Endothelial cell of hepatic sinusoid (primary cell): Measurements from ENCODE around the gene DDX27.
"Not testable (repeated sequence)": the region's sequence is repeated elsewhere in the genome, so short reads cannot be mapped to it uniquely, and the experiment has no call there.

Experiments used
- in situ Hi-C: cut with HindIII; loops from 2 replicates; pipeline ENCODE4 v1.10.0; 2017; ENCODE audit warnings: low sequenced_read_pairs

Gene DDX27

GRCh38 chr20:49203011-49203410 is 16.2 kb upstream of the DDX27 start:
- in situ Hi-C loops, result loop anchor here (5.0 to 10.0 kb wide), 2 partner anchors 39 to 48 kb away; no protein-coding TSS in a partner anchor

GRCh38 chr20:49203746-49204145 is 15.5 kb upstream of the DDX27 start:
- in situ Hi-C loops, result loop anchor here (5.0 to 10.0 kb wide), 2 partner anchors 39 to 49 kb away; no protein-coding TSS in a partner anchor

GRCh38 chr20:49207076-49207475 is 12.1 kb upstream of the DDX27 start:
- in situ Hi-C loops, result loop anchor here (10.0 kb wide), 1 partner anchor 52 kb away; no protein-coding TSS in a partner anchor

GRCh38 chr20:49210101-49210756 is 9.0 kb upstream of the DDX27 start:
- in situ Hi-C loops, result no loop called here

GRCh38 chr20:49210757-49211110 is 8.5 kb upstream of the DDX27 start:
- in situ Hi-C loops, result no loop called here

- in situ Hi-C loops, result no loop called here
Measured at GRCh38 chr20:49214571-49214970, 4.6 kb upstream of the DDX27 start.

GRCh38 chr20:49215232-49215631 is 4.0 kb upstream of the DDX27 start:
- in situ Hi-C loops, result no loop called here

- in situ Hi-C loops, result no loop called here
Measured at GRCh38 chr20:49216991-49217578, 2.1 kb upstream of the DDX27 start.

- in situ Hi-C loops, result not testable (repeated sequence)
Measured at GRCh38 chr20:49218739-49219090, 501 bp upstream of the DDX27 start.

- in situ Hi-C loops, result loop anchor here (5.0 kb wide), 1 partner anchor 48 kb away; no protein-coding TSS in a partner anchor
Measured at GRCh38 chr20:49219924-49220831, 962 bp downstream of the DDX27 start.

- in situ Hi-C loops, result no loop called here
Measured at GRCh38 chr20:49225896-49226295, 6.7 kb downstream of the DDX27 start.

- in situ Hi-C loops, result no loop called here
Measured at GRCh38 chr20:49228676-49229075, 9.5 kb downstream of the DDX27 start.

- in situ Hi-C loops, result no loop called here
Measured at GRCh38 chr20:49229381-49229780, 10.2 kb downstream of the DDX27 start.

- in situ Hi-C loops, result no loop called here
Measured at GRCh38 chr20:49230021-49230420, 10.8 kb downstream of the DDX27 start.

- in situ Hi-C loops, result no loop called here
Measured at GRCh38 chr20:49230561-49231133, 11.4 kb downstream of the DDX27 start.

GRCh38 chr20:49231471-49231870 is 12.3 kb downstream of the DDX27 start:
- in situ Hi-C loops, result no loop called here

- in situ Hi-C loops, result no loop called here
Measured at GRCh38 chr20:49233226-49233625, 14.0 kb downstream of the DDX27 start.

- in situ Hi-C loops, result no loop called here
Measured at GRCh38 chr20:49234831-49235230, 15.6 kb downstream of the DDX27 start.

GRCh38 chr20:49236301-49236700 is 17.1 kb downstream of the DDX27 start:
- in situ Hi-C loops, result no loop called here

GRCh38 chr20:49237531-49237930 is 18.3 kb downstream of the DDX27 start:
- in situ Hi-C loops, result no loop called here
